ENCODE results near the gene CPNE2.

CPNE2 gene

DNA sequence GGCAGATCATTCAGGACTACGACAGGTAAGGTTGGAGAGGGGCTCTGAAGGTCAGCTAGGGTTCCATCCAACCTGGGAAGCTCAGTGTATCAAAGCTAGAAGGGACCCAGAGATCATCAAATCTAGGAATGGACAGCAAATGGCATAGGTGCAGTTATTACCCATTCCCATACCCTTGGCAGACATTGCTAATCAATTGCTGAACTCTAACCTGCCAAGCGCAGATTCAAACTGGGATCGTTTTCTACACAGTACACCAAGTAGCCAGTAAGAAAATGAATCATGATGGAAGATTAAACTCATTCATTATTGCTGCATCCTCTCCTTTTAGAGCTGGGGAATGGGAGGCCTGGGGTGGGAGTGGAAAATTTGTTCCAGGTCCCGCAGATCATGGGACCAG lies 33.6 kb downstream of the CPNE2 start:
- H3K4me2 ChIP-seq (ENCODE audit: insufficient read depth, low read length): no peak overlapping the region
- no peaks in the 10 kb centered on the region for H3K9me3 ChIP-seq (ENCODE audit: insufficient read depth, low read length, severe bottlenecking)
- H3K27ac ChIP-seq (ENCODE audit: low read length): no peak overlapping the region
- TF ChIP-seq, protein P1, sequence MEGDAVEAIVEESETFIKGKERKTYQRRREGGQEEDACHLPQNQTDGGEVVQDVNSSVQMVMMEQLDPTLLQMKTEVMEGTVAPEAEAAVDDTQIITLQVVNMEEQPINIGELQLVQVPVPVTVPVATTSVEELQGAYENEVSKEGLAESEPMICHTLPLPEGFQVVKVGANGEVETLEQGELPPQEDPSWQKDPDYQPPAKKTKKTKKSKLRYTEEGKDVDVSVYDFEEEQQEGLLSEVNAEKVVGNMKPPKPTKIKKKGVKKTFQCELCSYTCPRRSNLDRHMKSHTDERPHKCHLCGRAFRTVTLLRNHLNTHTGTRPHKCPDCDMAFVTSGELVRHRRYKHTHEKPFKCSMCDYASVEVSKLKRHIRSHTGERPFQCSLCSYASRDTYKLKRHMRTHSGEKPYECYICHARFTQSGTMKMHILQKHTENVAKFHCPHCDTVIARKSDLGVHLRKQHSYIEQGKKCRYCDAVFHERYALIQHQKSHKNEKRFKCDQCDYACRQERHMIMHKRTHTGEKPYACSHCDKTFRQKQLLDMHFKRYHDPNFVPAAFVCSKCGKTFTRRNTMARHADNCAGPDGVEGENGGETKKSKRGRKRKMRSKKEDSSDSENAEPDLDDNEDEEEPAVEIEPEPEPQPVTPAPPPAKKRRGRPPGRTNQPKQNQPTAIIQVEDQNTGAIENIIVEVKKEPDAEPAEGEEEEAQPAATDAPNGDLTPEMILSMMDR (IDR thresholded peaks at IDR 0.05; ENCODE audit: borderline replicate concordance, extremely low read depth, low read length, poor library complexity, severe bottlenecking): no peak
- no peak for TF ChIP-seq EZH2 (IDR thresholded peaks at IDR 0.05; ENCODE audit: borderline replicate concordance, low read depth, low read length, severe bottlenecking)
- no peaks in the 10 kb centered on the region for H3K36me3 ChIP-seq (ENCODE audit: insufficient read depth, low read length)
- no peaks in the 10 kb centered on the region for H3K27me3 ChIP-seq (ENCODE audit: insufficient read depth, low read length, poor library complexity)
- ATAC-seq (ENCODE audit: insufficient read depth, low read depth) (no peak), DNase-seq (no peak)
- no peaks in the 10 kb centered on the region for H3K79me2 ChIP-seq (ENCODE audit: insufficient read depth, low read length)
- H4K20me1 ChIP-seq (ENCODE audit: insufficient read depth, low read length): no peaks in the 10 kb centered on the region
- no peak overlapping the region for H3K9ac ChIP-seq (ENCODE audit: low read depth, low read length)
- H2AFZ ChIP-seq (ENCODE audit: low read depth, low read length): no peak overlapping the region
- no peak overlapping the region for H3K4me3 ChIP-seq (ENCODE audit: low read depth in 1 of 2, low read length in 2 of 2)
- H3K4me1 ChIP-seq (ENCODE audit: insufficient read depth, low read length): no peaks in the 10 kb centered on the region

DNA sequence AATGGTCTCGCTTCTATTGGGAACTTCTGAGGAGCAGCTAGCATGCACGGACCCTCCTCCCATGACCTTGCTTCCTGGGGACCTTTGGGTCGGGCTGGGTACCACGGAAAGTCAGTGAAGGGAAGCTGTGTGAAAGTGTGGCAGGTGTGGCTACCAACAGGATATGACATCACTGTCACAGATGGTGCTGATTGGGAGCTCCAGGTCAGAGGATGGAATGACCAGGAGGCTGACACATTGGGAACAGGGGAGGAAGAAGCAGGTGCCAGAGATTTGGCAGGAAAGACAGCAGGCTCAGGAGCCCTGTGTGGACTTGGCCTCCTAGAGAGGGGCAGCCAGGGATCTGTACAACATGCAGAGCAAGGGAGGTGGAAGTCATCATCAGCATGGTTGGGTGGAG lies 34.0 kb downstream of the CPNE2 start:
- H3K36me3 ChIP-seq (ENCODE audit: insufficient read depth, low read length): no peaks in the 10 kb centered on the region
- H3K27ac ChIP-seq (ENCODE audit: low read length): no peak overlapping the region
- no peaks in the 10 kb centered on the region for H3K9me3 ChIP-seq (ENCODE audit: insufficient read depth, low read length, severe bottlenecking)
- no peak for TF ChIP-seq EZH2 (IDR thresholded peaks at IDR 0.05; ENCODE audit: borderline replicate concordance, low read depth, low read length, severe bottlenecking)
- TF ChIP-seq, protein P1 (IDR thresholded peaks at IDR 0.05; ENCODE audit: borderline replicate concordance, extremely low read depth, low read length, poor library complexity, severe bottlenecking): no peak
- no peak overlapping the region for H2AFZ ChIP-seq (ENCODE audit: low read depth, low read length)
- no peaks in the 10 kb centered on the region for H3K4me1 ChIP-seq (ENCODE audit: insufficient read depth, low read length)
- no peak overlapping the region for H3K4me2 ChIP-seq (ENCODE audit: insufficient read depth, low read length)
- ATAC-seq (ENCODE audit: insufficient read depth, low read depth): no peak
- no peaks in the 10 kb centered on the region for H3K79me2 ChIP-seq (ENCODE audit: insufficient read depth, low read length)
- no peak overlapping the region for H3K9ac ChIP-seq (ENCODE audit: low read depth, low read length)
- no peak overlapping the region for H3K4me3 ChIP-seq (ENCODE audit: low read depth in 1 of 2, low read length in 2 of 2)
- DNase-seq: no peak
- no peaks in the 10 kb centered on the region for H4K20me1 ChIP-seq (ENCODE audit: insufficient read depth, low read length)
- no peaks in the 10 kb centered on the region for H3K27me3 ChIP-seq (ENCODE audit: insufficient read depth, low read length, poor library complexity)

DNA sequence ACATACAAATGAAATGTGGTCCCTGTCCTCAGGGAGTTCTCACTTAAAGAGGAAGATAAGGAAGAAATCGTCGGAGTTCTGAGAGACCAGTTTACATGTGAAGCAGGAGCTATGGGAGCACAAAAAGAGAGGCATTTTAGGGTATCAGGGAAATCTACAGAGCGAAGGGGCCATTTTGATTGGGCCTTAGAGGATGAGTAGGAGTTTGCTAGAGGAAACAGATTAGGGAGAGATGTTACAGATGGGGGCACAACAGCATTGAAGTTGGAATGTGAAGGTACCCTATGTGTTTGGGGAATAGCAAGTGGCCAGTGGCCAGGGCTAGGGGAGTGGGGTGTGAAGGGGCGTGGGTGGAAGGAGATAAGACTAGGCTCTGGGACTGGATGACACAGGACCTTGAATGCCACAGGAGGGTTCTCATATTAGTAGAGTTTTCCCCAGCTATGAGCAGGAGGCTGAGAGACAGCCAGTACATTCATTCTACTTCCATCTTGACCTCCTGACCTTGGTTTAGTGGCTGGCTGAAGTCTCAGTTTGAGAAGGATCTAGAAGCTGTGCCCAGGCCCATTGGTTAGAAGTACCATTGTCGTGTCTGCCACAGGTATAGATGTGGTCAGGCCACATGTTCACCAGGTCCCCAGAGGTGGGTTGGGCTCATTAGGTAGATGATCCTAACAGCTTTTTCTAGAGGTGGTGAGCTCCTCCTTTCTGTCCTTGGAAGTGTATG lies 34.8 kb downstream of the CPNE2 start:
- DNase-seq (no peak), ATAC-seq (ENCODE audit: insufficient read depth, low read depth) (no peak)
- no peak overlapping the region for H3K4me2 ChIP-seq (ENCODE audit: insufficient read depth, low read length)
- H3K27ac ChIP-seq (ENCODE audit: low read length): no peak overlapping the region
- no peaks in the 10 kb centered on the region for H3K27me3 ChIP-seq (ENCODE audit: insufficient read depth, low read length, poor library complexity)
- no peaks in the 10 kb centered on the region for H3K9me3 ChIP-seq (ENCODE audit: insufficient read depth, low read length, severe bottlenecking)
- H3K4me1 ChIP-seq (ENCODE audit: insufficient read depth, low read length): no peaks in the 10 kb centered on the region
- TF ChIP-seq, protein P1 (IDR thresholded peaks at IDR 0.05; ENCODE audit: borderline replicate concordance, extremely low read depth, low read length, poor library complexity, severe bottlenecking): no peak
- no peaks in the 10 kb centered on the region for H4K20me1 ChIP-seq (ENCODE audit: insufficient read depth, low read length)
- no peak overlapping the region; the same call in 1 of the 2 replicates for H2AFZ ChIP-seq (ENCODE audit: low read depth, low read length)
- H3K4me3 ChIP-seq (ENCODE audit: low read depth in 1 of 2, low read length in 2 of 2): no peak overlapping the region
- H3K36me3 ChIP-seq (ENCODE audit: insufficient read depth, low read length): no peaks in the 10 kb centered on the region
- H3K9ac ChIP-seq (ENCODE audit: low read depth, low read length): no peak overlapping the region
- H3K79me2 ChIP-seq (ENCODE audit: insufficient read depth, low read length): no peaks in the 10 kb centered on the region

Measured in DND-41 (cell line).